H1 (cell line): Measurements from ENCODE around the gene SNORC. TPM values are rescaled to one million over a fixed set of nuclear protein-coding genes. Genes with fewer than 3 reads are reported as not detected.
A peak's percentile ranks its signal among the peaks of the same experiment; 100 is the strongest.

ENCODE experiments used
- CTCF ChIA-PET: fragments of 300-600 bp; sonication (Branson Sonifier 250); formaldehyde crosslinking; loops from one replicate; lab custom pipeline; 2021; ENCODE audit not compliant: partially characterized antibody; lab: Charles Lee
- POLR2A ChIA-PET: fragments of 300-600 bp; sonication (Branson Sonifier 250); formaldehyde crosslinking; loops from one replicate; lab custom pipeline; 2021; ENCODE audit warnings: inconsistent platforms; ENCODE audit not compliant: partially characterized antibody; lab: Charles Lee
- DNase-seq, 2 experiments: peaks; one replicate each; pipeline versions ENCODE4 v3.0.0 to v3.0.0-alpha.2; 2010 to 2022; ENCODE audit warnings: low spot score in 2 of 2, low read depth in 1 of 2, mixed read lengths in 1 of 2
- FAIRE-seq: peaks from 2 replicates; lab custom pipeline; 2011; peaks lifted over from hg19 to GRCh38; lab: Jason Lieb, UNC
- H2AFZ ChIP-seq: 2 replicates; pipeline ENCODE4 v1.8.1; 2012; ENCODE audit warnings: low read length, inconsistent platforms
- H2AK5ac ChIP-seq: 2 replicates; pipeline ENCODE4 v1.6.1; 2013; ENCODE audit warnings: low read depth, low read length
- H2BK120ac ChIP-seq: replicated peaks from 2 replicates; pipeline ENCODE3; 2013; ENCODE audit warnings: low read depth, low read length, inconsistent platforms
- H2BK12ac ChIP-seq: 2 replicates; pipeline ENCODE4 v1.6.1; 2013; ENCODE audit warnings: low read depth, low read length
- H2BK15ac ChIP-seq: 2 replicates; pipeline ENCODE4 v1.6.1; 2013; ENCODE audit warnings: low read length
- H2BK20ac ChIP-seq: 2 replicates; pipeline ENCODE4 v1.6.1; 2013; ENCODE audit warnings: low read length
- H2BK5ac ChIP-seq: 2 replicates; pipeline ENCODE4 v1.6.1; 2013; ENCODE audit warnings: low read depth, low read length
- H3K14ac ChIP-seq: 2 replicates; pipeline ENCODE4 v1.6.1; 2013; ENCODE audit warnings: inconsistent platforms; ENCODE audit not compliant: insufficient read length
- H3K18ac ChIP-seq: 2 replicates; pipeline ENCODE4 v1.6.1; 2013; ENCODE audit warnings: low read length; ENCODE audit errors: extremely low read depth
- H3K23ac ChIP-seq: 2 replicates; pipeline ENCODE4 v1.6.1; 2013; ENCODE audit warnings: inconsistent platforms; ENCODE audit not compliant: insufficient read length
- H3K23me2 ChIP-seq: 2 replicates; pipeline ENCODE4 v1.6.1; 2013; ENCODE audit warnings: low read depth, low read length
- H3K27ac ChIP-seq: 2 replicates; pipeline ENCODE4 v1.6.1; 2011; ENCODE audit warnings: low read depth, low read length, inconsistent platforms
- H3K27me3 ChIP-seq, 4 experiments: replicated peaks in 1 of 4; 1 replicate in 1 of 4; 2 replicates in 3 of 4; pipeline versions ENCODE4 v1.6.1 to v1.8.1; 2011 to 2013; ENCODE audit warnings: low read length in 3 of 4, mild to moderate bottlenecking in 3 of 4, inconsistent platforms in 2 of 4, mixed read lengths in 2 of 4, moderate library complexity in 1 of 4; ENCODE audit not compliant: control insufficient read depth in 3 of 4, insufficient read depth in 3 of 4; ENCODE audit errors: extremely low read depth in 1 of 4
- H3K36me3 ChIP-seq, 4 experiments: 2 replicates each; pipeline versions ENCODE4 v1.6.1 to v1.8.1; 2011 to 2013; ENCODE audit warnings: mild to moderate bottlenecking in 4 of 4, low read length in 3 of 4, moderate library complexity in 2 of 4, control low read depth in 1 of 4, inconsistent platforms in 1 of 4; ENCODE audit not compliant: insufficient read depth in 4 of 4, control insufficient read depth in 2 of 4
- H3K4ac ChIP-seq: replicated peaks from 2 replicates; pipeline ENCODE3; 2013; ENCODE audit warnings: low read length, low read depth, mixed read lengths, inconsistent platforms; ENCODE audit not compliant: insufficient read length
- H3K4me1 ChIP-seq, 4 experiments: replicated peaks in 1 of 4; 1 replicate in 1 of 4; 2 replicates in 3 of 4; pipeline versions ENCODE4 v1.6.1 to v1.8.1; 2011 to 2013; ENCODE audit warnings: low read length in 3 of 4, inconsistent platforms in 2 of 4, mixed read lengths in 1 of 4; ENCODE audit not compliant: insufficient read depth in 4 of 4, control insufficient read depth in 3 of 4
- H3K4me2 ChIP-seq, 2 experiments: 2 replicates each; pipeline versions ENCODE4 v1.6.1 to v1.8.1; 2011 to 2013; ENCODE audit warnings: low read depth in 2 of 2, low read length in 2 of 2, control low read depth in 1 of 2, inconsistent platforms in 1 of 2, mild to moderate bottlenecking in 1 of 2; ENCODE audit not compliant: insufficient read depth in 1 of 2
- H3K4me3 ChIP-seq, 4 experiments: fragments of 200-600, 300-600 bp in 1 of 4; sonication (generic), shearing (Covaris generic), sonication (Bioruptor Twin) in 1 of 4; 2 replicates each; pipeline versions ENCODE4 v1.5.1 to v1.8.1; 2011 to 2016; ENCODE audit warnings: low read length in 4 of 4, low read depth in 3 of 4, control low read depth in 2 of 4, inconsistent platforms in 2 of 4, mild to moderate bottlenecking in 2 of 4, mixed read lengths in 1 of 4, moderate library complexity in 1 of 4; ENCODE audit not compliant: insufficient read depth in 2 of 4; ENCODE audit errors: extremely low read depth in 1 of 4
- H3K56ac ChIP-seq: replicated peaks from 2 replicates; pipeline ENCODE3; 2013; ENCODE audit warnings: low read depth, mild to moderate bottlenecking, mixed read lengths, low read length, inconsistent platforms; ENCODE audit not compliant: insufficient read length
- H3K79me1 ChIP-seq: 2 replicates; pipeline ENCODE4 v1.6.1; 2013; ENCODE audit warnings: low read depth, low read length, control low read depth
- H3K79me2 ChIP-seq, 2 experiments: 2 replicates each; pipeline versions ENCODE4 v1.6.1 to v1.8.1; 2012 to 2013; ENCODE audit warnings: low read length in 2 of 2, mild to moderate bottlenecking in 2 of 2, inconsistent platforms in 1 of 2; ENCODE audit not compliant: insufficient read depth in 2 of 2, control insufficient read depth in 1 of 2
- H3K9ac ChIP-seq, 4 experiments: replicated peaks in 1 of 4; 1 replicate in 1 of 4; 2 replicates in 3 of 4; pipeline versions ENCODE4 v1.6.1 to v1.8.1; 2011 to 2013; ENCODE audit warnings: low read depth in 3 of 4, low read length in 3 of 4, control low read depth in 2 of 4, mild to moderate bottlenecking in 2 of 4, moderate library complexity in 2 of 4, inconsistent platforms in 1 of 4; ENCODE audit errors: extremely low read depth in 1 of 4
- H3K9me3 ChIP-seq, 2 experiments: 2 replicates each; pipeline versions ENCODE4 v1.6.1 to v1.8.1; 2012 to 2013; ENCODE audit warnings: mild to moderate bottlenecking in 2 of 2, moderate library complexity in 2 of 2, control low read depth in 1 of 2, inconsistent platforms in 1 of 2, low read depth in 1 of 2, low read length in 1 of 2, mixed read lengths in 1 of 2; ENCODE audit not compliant: insufficient read depth in 2 of 2
- H4K20me1 ChIP-seq, 2 experiments: replicated peaks in 1 of 2; 2 replicates each; pipeline versions ENCODE3 to v1.8.1; 2011 to 2013; ENCODE audit warnings: inconsistent platforms in 2 of 2, low read length in 2 of 2, mild to moderate bottlenecking in 1 of 2; ENCODE audit not compliant: insufficient read depth in 2 of 2, control insufficient read depth in 1 of 2
- H4K5ac ChIP-seq: 2 replicates; pipeline ENCODE4 v1.6.1; 2013; ENCODE audit warnings: low read length, low read depth, mixed read lengths, inconsistent platforms; ENCODE audit not compliant: insufficient read length
- H4K8ac ChIP-seq: 2 replicates; pipeline ENCODE4 v1.8.0; 2013; ENCODE audit warnings: mild to moderate bottlenecking, moderate library complexity, low read length, inconsistent platforms; ENCODE audit not compliant: insufficient read depth; ENCODE audit errors: extremely low read depth
- H4K91ac ChIP-seq: replicated peaks from 2 replicates; pipeline ENCODE3; 2013; ENCODE audit warnings: low read length, mixed read lengths, inconsistent platforms; ENCODE audit not compliant: insufficient read length
- CREB1 ChIP-seq: IDR thresholded peaks from 2 replicates; pipeline ENCODE4 v1.6.1; 2012; ENCODE audit warnings: inconsistent platforms
- HDAC2 ChIP-seq, 2 experiments: fragments of 300-600 bp in 1 of 2; sonication (generic) in 1 of 2; IDR thresholded peaks; 2 replicates each; pipeline ENCODE4 v1.6.1; 2011 to 2012; ENCODE audit warnings: low read depth in 2 of 2, low read length in 2 of 2, mild to moderate bottlenecking in 2 of 2, moderate library complexity in 2 of 2, borderline replicate concordance in 1 of 2, inconsistent platforms in 1 of 2
- RNF2 ChIP-seq: fragments of 200-900, 300-1000 bp; sonication (generic); IDR thresholded peaks from 2 replicates; pipeline ENCODE4 v1.7.1; 2016; ENCODE audit warnings: borderline replicate concordance, low read depth, mild to moderate bottlenecking, antibody characterized with exemption, low read length; ENCODE audit not compliant: poor library complexity, severe bottlenecking; ENCODE audit errors: missing control alignments
- SP2 ChIP-seq: IDR thresholded peaks from 2 replicates; pipeline ENCODE4 v1.6.1; 2012; ENCODE audit warnings: mild to moderate bottlenecking, low read length, inconsistent platforms
- ZNF274 ChIP-seq: IDR thresholded peaks from 2 replicates; pipeline ENCODE4 v1.7.0; 2012; ENCODE audit warnings: low read length, borderline replicate concordance; ENCODE audit errors: extremely low read depth
- WGBS, 2 experiments: shearing (Covaris generic) in 1 of 2; methylation state at CpG; one replicate each; pipeline versions ENCODE4 v1.1.6 to v1.1.7; 2013 to 2015; ENCODE audit warnings: low lambda C conversion rate in 2 of 2, mixed read lengths in 2 of 2, inconsistent platforms in 1 of 2, low coverage in 1 of 2, missing lambda C conversion rate in 1 of 2; ENCODE audit not compliant: insufficient replicate concordance in 2 of 2, insufficient coverage in 1 of 2, insufficient read length in 1 of 2; ENCODE audit errors: extremely low coverage in 1 of 2, missing lambda C conversion rate in 1 of 2; 5-methylcytosine and 5-hydroxymethylcytosine counted together
- polyA plus RNA-seq, 7 experiments: library from polyadenylated mRNA; depleted of rRNA in 3 of 7; stranded (reverse) in 5 of 7; unstranded in 2 of 7; fragments of >200 nt in 5 of 7; fragments of 200-250 nt in 2 of 7; gene quantifications; 1 replicate in 5 of 7; 2 replicates in 1 of 7; 4 replicates in 1 of 7; pipeline versions ENCODE4 v1.2.1 to v1.2.3, GENCODE V29; 2011 to 2013; ENCODE audit warnings: missing spikeins in 2 of 7, mixed read lengths in 2 of 7
- total RNA-seq: library from RNA; stranded (reverse); fragmentation: NEBNext Ultra II Directional; extraction: Animal tissue kit (Norgen Biotek cat#: 25700); gene quantifications from 2 replicates; pipeline ENCODE4 v1.2.1, GENCODE V29; 2021
- TF ChIP-seq, protein P1 (sequence below): IDR thresholded peaks from 2 replicates; pipeline ENCODE4 v1.6.1; 2012; ENCODE audit warnings: inconsistent platforms

The SNORC gene
- total and polyA plus RNA-seq, 2 of the 8 experiments (the other 6 are each of a cell fraction or from before 2014, with no cell fraction given): 1.6 to 1.8 TPM

- Histone ChIP-seq H2AFZ (no peak overlapping the region), H3K36me3 (no peaks in the 10 kb centered on the region), H3K9me3 (no peaks in the 10 kb centered on the region), H3K4me3 (no peak overlapping the region), H3K56ac (no peak overlapping the region), H2BK12ac (peak overlapping the region; percentile 3; the same call in 1 of the 2 replicates), H3K23ac (no peak overlapping the region), H4K8ac (no peak overlapping the region), H3K79me2 (no peaks in the 10 kb centered on the region), H3K4me2 (no peak overlapping the region), H3K4me1 (peaks cover 0 to 16% (median 10%) of the 10 kb centered on the region in 4 experiments; a peak in 6 of 7 replicates), H2AK5ac (no peak overlapping the region), H4K91ac (no peak overlapping the region), H4K5ac (no peak overlapping the region), H2BK15ac (no peak overlapping the region), H3K27me3 (no peaks in the 10 kb centered on the region), H3K14ac (no peak overlapping the region), H3K23me2 (peaks cover 6% of the 10 kb centered on the region), H2BK5ac (no peak overlapping the region), H3K18ac (no peak overlapping the region), H4K20me1 (peaks cover 0 to 5% of the 10 kb centered on the region in 2 experiments), H3K9ac (no peak overlapping the region), H2BK20ac (no peak overlapping the region), H2BK120ac (no peak overlapping the region), H3K27ac (no peak overlapping the region), H3K79me1 (no peaks in the 10 kb centered on the region), H3K4ac (no peak overlapping the region)
- POLR2A ChIA-PET: no interaction called here
- FAIRE-seq: no peak
- DNase-seq: no peak
- WGBS, 2 experiments: 92% methylated on average over 19 of the region's 20 CpGs; no CpG with 5 or more reads in 1 of the 2 experiments
- CTCF ChIA-PET: interaction anchor here (1.3 kb wide), 1 partner anchor 8 kb away, joined by 3 read pairs; no protein-coding TSS in a partner anchor
- TF ChIP-seq RNF2 (no peak), HDAC2 (IDR thresholded peaks at IDR 0.05; ENCODE audit: borderline replicate concordance in 1 of 2, low read depth in 2 of 2, low read length in 2 of 2) (no peak), ZNF274 (no peak), SP2 (no peak), CREB1 (no peak)
- TF ChIP-seq, protein P1, sequence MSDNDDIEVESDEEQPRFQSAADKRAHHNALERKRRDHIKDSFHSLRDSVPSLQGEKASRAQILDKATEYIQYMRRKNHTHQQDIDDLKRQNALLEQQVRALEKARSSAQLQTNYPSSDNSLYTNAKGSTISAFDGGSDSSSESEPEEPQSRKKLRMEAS: no peak
Observed at GRCh38 chr2:232892843-232893242, 22.8 kb downstream of the SNORC start.
